Measurements from ENCODE around the gene C13orf46.

- TF ChIP-seq CTCF (conservative IDR thresholded peaks at IDR 0.05 in 1 of 2, IDR thresholded peaks at IDR 0.05 in 1 of 2; ENCODE audit: low read depth in 1 of 2, low read length in 2 of 2) (no peak), EZH2 (IDR thresholded peaks at IDR 0.05; ENCODE audit: low read length, missing control alignments) (no peak)
These were observed 20.8 kb downstream of the C13orf46 start for GRCh38 chr13:113952983-113953520.

Measured in fibroblast of lung (primary cell).